K562 (cell line): ENCODE data around the gene AIF1. TPM values are rescaled to one million over a fixed set of nuclear protein-coding genes. Genes with fewer than 3 reads are reported as not detected.
A peak's percentile ranks its signal among the peaks of the same experiment; 100 is the strongest.

Experiments used
- BRD9 ChIP-seq: fragments of 450-650 bp; IDR thresholded peaks from 2 replicates; pipeline ENCODE4 v1.6.1; 2018; ENCODE audit warnings: low read depth; ENCODE audit not compliant: partially characterized antibody
- DMBX1 ChIP-seq: fragments of 250-450 bp; sonication (Bioruptor Pico); IDR thresholded peaks from 2 replicates; pipeline ENCODE4 v1.8.0; 2022; ENCODE audit warnings: inconsistent platforms, mild to moderate bottlenecking, moderate library complexity, borderline replicate concordance
- ELF1 ChIP-seq: fragments of 200-800 bp; sonication (Bioruptor generic); IDR thresholded peaks from 2 replicates; pipeline ENCODE4 v1.6.1; 2016; ENCODE audit warnings: missing genetic modification characterization, missing compliant biosample characterization
- FOXK2 ChIP-seq, 2 experiments: fragments of 450-650 bp; IDR thresholded peaks in 1 of 2; conservative IDR thresholded peaks in 1 of 2; 2 replicates each; pipeline ENCODE4 v1.6.1; 2016; ENCODE audit warnings: low read depth in 2 of 2, mild to moderate bottlenecking in 1 of 2
- GTF3C2 ChIP-seq: IDR thresholded peaks from 3 replicates; pipeline ENCODE4 v1.6.1; 2011; ENCODE audit warnings: borderline replicate concordance, mild to moderate bottlenecking, moderate library complexity; ENCODE audit not compliant: insufficient read length; ENCODE audit errors: extremely low read depth
- NR4A1 ChIP-seq, 2 experiments: fragments of 250-450 bp in 1 of 2; fragments of 450-650 bp in 1 of 2; sonication (Bioruptor Pico) in 1 of 2; IDR thresholded peaks; 2 replicates each; pipeline versions ENCODE4 v1.4.0 to v1.6.1; 2016 to 2020; ENCODE audit warnings: mild to moderate bottlenecking in 2 of 2, missing compliant biosample characterization in 1 of 2, missing genetic modification characterization in 1 of 2, moderate library complexity in 1 of 2
- ZBTB11 ChIP-seq, 3 experiments: fragments of 200-800 bp in 1 of 3; fragments of 250-450 bp in 1 of 3; fragments of 450-650 bp in 1 of 3; sonication (Bioruptor Pico) in 1 of 3; sonication (Bioruptor generic) in 1 of 3; formaldehyde crosslinking in 1 of 3; IDR thresholded peaks; 2 replicates each; pipeline versions ENCODE4 v1.6.1 to v1.8.0; 2016 to 2022; ENCODE audit warnings: mild to moderate bottlenecking in 2 of 3, missing genetic modification characterization in 2 of 3, missing compliant biosample characterization in 1 of 3, moderate library complexity in 1 of 3
- ZNF696 ChIP-seq: fragments of 250-450 bp; sonication (Bioruptor Pico); conservative IDR thresholded peaks from 2 replicates; pipeline ENCODE4 v1.4.0; 2020; ENCODE audit warnings: mild to moderate bottlenecking, moderate library complexity
- ZNF707 ChIP-seq: fragments of 250-450 bp; sonication (Bioruptor Pico); conservative IDR thresholded peaks from 2 replicates; pipeline ENCODE4 v1.8.0; 2022; ENCODE audit warnings: inconsistent platforms, mild to moderate bottlenecking, moderate library complexity
- polyA plus RNA-seq, 8 experiments: library from polyadenylated mRNA; depleted of rRNA in 4 of 8; stranded (reverse) in 5 of 8; unstranded in 3 of 8; fragments of >200 nt; fragmentation: Nextera tagmentation in 2 of 8; fragmentation: Illumina TruSeq in 1 of 8; extraction: Ambion mirVana in 2 of 8; extraction: Trizol in 1 of 8; gene quantifications; 2 replicates each; pipeline versions ENCODE4 v1.2.1 to v1.2.3, GENCODE V29; 2011 to 2014; ENCODE audit warnings: inconsistent platforms in 1 of 8, missing spikeins in 1 of 8
- total RNA-seq, 7 experiments: library from RNA; depleted of rRNA in 6 of 7; stranded (reverse); fragments of >200 nt in 6 of 7; fragmentation: Illumina TruSeq in 2 of 7; extraction: Trizol in 2 of 7; gene quantifications; 2 replicates each; pipeline versions ENCODE4 v1.2.1 to v1.2.3, GENCODE V29; 2011 to 2021; ENCODE audit warnings: low replicate concordance in 1 of 7
- TF ChIP-seq, protein P1 (sequence below): fragments of 250-450 bp; sonication (Bioruptor Pico); IDR thresholded peaks from 2 replicates; pipeline ENCODE4 v1.8.0; 2021; ENCODE audit warnings: borderline replicate concordance, mild to moderate bottlenecking, moderate library complexity; ENCODE audit not compliant: poor library complexity, severe bottlenecking
- TF ChIP-seq, protein P2 (sequence below): sonication (generic); formaldehyde crosslinking; IDR thresholded peaks from 2 replicates; pipeline ENCODE4 v1.9.0; 2022; ENCODE audit warnings: mild to moderate bottlenecking, missing genetic modification reagents

Gene AIF1
- total and polyA plus RNA-seq, 9 of the 15 experiments (the other 6 are each of a cell fraction or from before 2014, with no cell fraction given) = 9.4 to 33.4 (median 19.4) TPM

- TF ChIP-seq ZNF707 (CRISPR knock-in tag) = no peak
- peak in 1 of 2 experiments; percentile 31; a peak in 1 of 4 replicates for TF ChIP-seq FOXK2 (conservative IDR thresholded peaks at IDR 0.05 in 1 of 2, IDR thresholded peaks at IDR 0.05 in 1 of 2; ENCODE audit: low read depth in 2 of 2)
- no peak; the same call in 1 of the 2 replicates for TF ChIP-seq DMBX1
- TF ChIP-seq, protein P1, sequence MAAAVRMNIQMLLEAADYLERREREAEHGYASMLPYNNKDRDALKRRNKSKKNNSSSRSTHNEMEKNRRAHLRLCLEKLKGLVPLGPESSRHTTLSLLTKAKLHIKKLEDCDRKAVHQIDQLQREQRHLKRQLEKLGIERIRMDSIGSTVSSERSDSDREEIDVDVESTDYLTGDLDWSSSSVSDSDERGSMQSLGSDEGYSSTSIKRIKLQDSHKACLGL = no peak
- TF ChIP-seq ZBTB11 (CRISPR knock-in tag; IDR thresholded peaks at IDR 0.05) = 0 out of 6 replicates have a peak, but pooled peaks of 1 of the 3 experiments have one; percentile 10
- TF ChIP-seq GTF3C2 = no peak
- TF ChIP-seq NR4A1 (CRISPR knock-in tag; IDR thresholded peaks at IDR 0.05) = no peak
- peak; percentile 15; the same call in 1 of the 2 replicates for TF ChIP-seq NR4A1 (tag; IDR thresholded peaks at IDR 0.05)
- no peak for TF ChIP-seq ZNF696 (CRISPR knock-in tag)
- TF ChIP-seq ELF1 = no peak
- TF ChIP-seq BRD9 = peak; percentile 92
- TF ChIP-seq, protein P2, sequence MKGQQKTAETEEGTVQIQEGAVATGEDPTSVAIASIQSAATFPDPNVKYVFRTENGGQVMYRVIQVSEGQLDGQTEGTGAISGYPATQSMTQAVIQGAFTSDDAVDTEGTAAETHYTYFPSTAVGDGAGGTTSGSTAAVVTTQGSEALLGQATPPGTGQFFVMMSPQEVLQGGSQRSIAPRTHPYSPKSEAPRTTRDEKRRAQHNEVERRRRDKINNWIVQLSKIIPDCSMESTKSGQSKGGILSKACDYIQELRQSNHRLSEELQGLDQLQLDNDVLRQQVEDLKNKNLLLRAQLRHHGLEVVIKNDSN (CRISPR knock-in tag) = no peak; the same call in 1 of the 2 replicates
Measured at GRCh38 chr6:31663961-31664789, 49.1 kb downstream of the AIF1 start (continued).
